Skeletal muscle tissue (tissue), 4 donors: ENCODE measurements around the gene TSC22D1. TPM values are rescaled to one million over a fixed set of nuclear protein-coding genes. Genes with fewer than 3 reads are reported as not detected.
A peak's percentile ranks its signal among the peaks of the same experiment; 100 is the strongest.

Experiments
- H3K27ac ChIP-seq: one replicate; pipeline ENCODE4 v1.7.0; 2013; ENCODE audit warnings: mild to moderate bottlenecking, low read depth, low read length, inconsistent platforms
- H3K27me3 ChIP-seq, 3 donors: one replicate each; pipeline ENCODE4 v1.7.0; 2013; ENCODE audit warnings: low read length in 3 of 3; ENCODE audit not compliant: control insufficient read depth in 3 of 3, insufficient read depth in 3 of 3
- H3K36me3 ChIP-seq, 3 donors: one replicate each; pipeline ENCODE4 v1.7.0; 2013; ENCODE audit warnings: low read length in 3 of 3; ENCODE audit not compliant: control insufficient read depth in 3 of 3, insufficient read depth in 3 of 3
- H3K4me1 ChIP-seq, 3 donors: one replicate each; pipeline ENCODE4 v1.7.0; 2013; ENCODE audit warnings: low read length in 3 of 3, mild to moderate bottlenecking in 3 of 3; ENCODE audit not compliant: control insufficient read depth in 3 of 3, insufficient read depth in 3 of 3
- H3K4me3 ChIP-seq, 3 donors: one replicate each; pipeline ENCODE4 v1.7.0; 2013; ENCODE audit warnings: low read length in 3 of 3
- H3K9ac ChIP-seq, 3 donors: one replicate each; pipeline ENCODE4 v1.7.0; 2013; ENCODE audit warnings: low read length in 3 of 3, mild to moderate bottlenecking in 3 of 3, moderate library complexity in 2 of 3, low read depth in 1 of 3
- H3K9me3 ChIP-seq, 3 donors: one replicate each; pipeline ENCODE4 v1.7.0; 2013; ENCODE audit warnings: low read length in 3 of 3; ENCODE audit not compliant: control insufficient read depth in 3 of 3
- total RNA-seq: library from RNA; depleted of rRNA; stranded (reverse); fragments of >200 nt; gene quantifications from one replicate; pipeline ENCODE4 v1.2.3, GENCODE V29; 2014
- donor health status: Osteomylitis.

Gene TSC22D1
- total RNA-seq, 1 donor from 2014 or later, result 69.4 TPM

- no peak overlapping the region for H3K4me3 ChIP-seq
Measured at GRCh38 chr13:44451126-44451525, 125.0 kb downstream of the TSC22D1 start.

GRCh38 chr13:44449999-44450821 is 125.9 kb downstream of the TSC22D1 start:
- no peaks in the 10 kb centered on the region for H3K36me3 ChIP-seq
- peak overlapping the region; percentile 22 for H3K27ac ChIP-seq
- no peak overlapping the region for H3K9ac ChIP-seq

More at GRCh38 chr13:44451126-44451525, 125.0 kb downstream of the TSC22D1 start:
- H3K4me1 ChIP-seq, result peaks cover 3 to 35% (median 23%) of the 10 kb centered on the region in 3 donors
- no peaks in the 10 kb centered on the region for H3K36me3 ChIP-seq
- no peak overlapping the region for H3K9ac ChIP-seq
- H3K27me3 ChIP-seq, result no peaks in the 10 kb centered on the region
- H3K9me3 ChIP-seq, result no peaks in the 10 kb centered on the region
- peak overlapping the region; percentile 5 for H3K27ac ChIP-seq

GRCh38 chr13:44448875-44449274 is 127.3 kb downstream of the TSC22D1 start:
- no peak overlapping the region for H3K4me3 ChIP-seq
- no peaks in the 10 kb centered on the region for H3K36me3 ChIP-seq
- H3K9me3 ChIP-seq, result no peaks in the 10 kb centered on the region
- peaks cover 3 to 32% (median 23%) of the 10 kb centered on the region in 3 donors for H3K4me1 ChIP-seq
- H3K27me3 ChIP-seq, result no peaks in the 10 kb centered on the region
- no peak overlapping the region for H3K27ac ChIP-seq
- H3K9ac ChIP-seq, result no peak overlapping the region

More at GRCh38 chr13:44449999-44450821, 125.9 kb downstream of the TSC22D1 start:
- Histone ChIP-seq H3K4me1 (peaks cover 3 to 35% (median 23%) of the 10 kb centered on the region in 3 donors), H3K9me3 (no peaks in the 10 kb centered on the region), H3K4me3 (no peak overlapping the region), H3K27me3 (no peaks in the 10 kb centered on the region)

GRCh38 chr13:44448373-44448772 is 127.8 kb downstream of the TSC22D1 start:
- no peaks in the 10 kb centered on the region for H3K9me3 ChIP-seq
- H3K36me3 ChIP-seq, result no peaks in the 10 kb centered on the region
- no peak overlapping the region for H3K4me3 ChIP-seq
- H3K9ac ChIP-seq, result no peak overlapping the region
- no peaks in the 10 kb centered on the region for H3K27me3 ChIP-seq
- H3K4me1 ChIP-seq, result peaks cover 3 to 32% (median 23%) of the 10 kb centered on the region in 3 donors
- H3K27ac ChIP-seq, result no peak overlapping the region

GRCh38 chr13:44447783-44448321 is 128.3 kb downstream of the TSC22D1 start:
- Histone ChIP-seq H3K27ac (no peak overlapping the region), H3K4me1 (peaks cover 3 to 32% (median 23%) of the 10 kb centered on the region in 3 donors), H3K4me3 (no peak overlapping the region), H3K36me3 (no peaks in the 10 kb centered on the region), H3K9me3 (no peaks in the 10 kb centered on the region), H3K27me3 (no peaks in the 10 kb centered on the region), H3K9ac (no peak overlapping the region)

GRCh38 chr13:44440046-44440608 is 136.0 kb downstream of the TSC22D1 start:
- Histone ChIP-seq H3K9me3 (no peaks in the 10 kb centered on the region), H3K4me1 (peaks cover 6 to 18% (median 15%) of the 10 kb centered on the region in 3 donors), H3K27me3 (no peaks in the 10 kb centered on the region), H3K4me3 (no peak overlapping the region), H3K36me3 (no peaks in the 10 kb centered on the region), H3K9ac (no peak overlapping the region), H3K27ac (peak overlapping the region; percentile 32)

GRCh38 chr13:44439452-44440024 is 136.6 kb downstream of the TSC22D1 start:
- Histone ChIP-seq H3K9me3 (no peaks in the 10 kb centered on the region), H3K27ac (peak overlapping the region; percentile 32), H3K36me3 (peaks cover 0 to 2% (median under 1%) of the 10 kb centered on the region in 3 donors), H3K9ac (peak overlapping the region in 1 of 3 donors; percentile 8), H3K4me3 (no peak overlapping the region), H3K27me3 (no peaks in the 10 kb centered on the region), H3K4me1 (peaks cover 8 to 19% (median 19%) of the 10 kb centered on the region in 3 donors)

GRCh38 chr13:44438234-44438579 is 137.9 kb downstream of the TSC22D1 start:
- H3K4me3 ChIP-seq, result no peak overlapping the region
- peaks cover 15 to 32% (median 32%) of the 10 kb centered on the region in 3 donors for H3K4me1 ChIP-seq
- no peaks in the 10 kb centered on the region for H3K27me3 ChIP-seq
- no peak overlapping the region for H3K27ac ChIP-seq
- H3K36me3 ChIP-seq, result peaks cover 7 to 15% (median 14%) of the 10 kb centered on the region in 3 donors
- no peaks in the 10 kb centered on the region for H3K9me3 ChIP-seq
- no peak overlapping the region for H3K9ac ChIP-seq

GRCh38 chr13:44437356-44438233 is 138.5 kb downstream of the TSC22D1 start:
- Histone ChIP-seq H3K27me3 (no peaks in the 10 kb centered on the region), H3K9ac (peak overlapping the region; percentile 0 to 78 (median 75)), H3K9me3 (no peaks in the 10 kb centered on the region), H3K4me1 (peaks cover 15 to 39% (median 38%) of the 10 kb centered on the region in 3 donors), H3K36me3 (peaks cover 8 to 18% (median 16%) of the 10 kb centered on the region in 3 donors), H3K27ac (peak overlapping the region; percentile 79), H3K4me3 (peak overlapping the region; percentile 66 to 78 (median 69))
